NCI-H1092 treated with DMSO at 0.1 percent for 48 hours (cell line): Measurements from ENCODE around the gene STAMBP.
"Not testable (repeated sequence)": the region's sequence is repeated elsewhere in the genome, so short reads cannot be mapped to it uniquely, and the experiment has no call there.

Source experiments
- DNase-seq: peaks from one replicate; lab custom pipeline; 2025; lab: John Stamatoyannopoulos, UW

The STAMBP gene

GRCh38 chr2:73887596-73888353 is 59.0 kb downstream of the STAMBP start:
- not testable (repeated sequence) for DNase-seq

GRCh38 chr2:73888388-73888787 is 59.6 kb downstream of the STAMBP start:
- DNase-seq: no peak

DNA sequence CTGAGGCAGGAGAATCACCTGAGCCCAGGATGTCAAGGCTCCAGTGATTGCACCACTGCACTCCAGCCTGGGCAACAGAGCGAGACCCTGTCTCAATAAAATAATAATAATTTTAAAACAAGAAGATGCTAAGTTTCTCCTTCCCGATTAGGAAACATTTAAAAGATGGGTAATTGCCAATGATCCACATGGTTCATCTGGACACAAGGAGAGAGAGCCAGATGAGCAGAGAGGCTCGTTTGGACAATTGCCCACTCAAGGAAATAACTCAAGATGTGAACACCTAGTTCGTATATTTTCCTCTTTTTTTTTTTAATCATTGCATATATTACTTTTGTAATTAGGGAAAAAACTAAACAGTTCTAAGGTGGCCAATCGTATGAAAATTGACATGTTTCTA is 60.4 kb downstream of the STAMBP start:
- DNase-seq: no peak

DNA sequence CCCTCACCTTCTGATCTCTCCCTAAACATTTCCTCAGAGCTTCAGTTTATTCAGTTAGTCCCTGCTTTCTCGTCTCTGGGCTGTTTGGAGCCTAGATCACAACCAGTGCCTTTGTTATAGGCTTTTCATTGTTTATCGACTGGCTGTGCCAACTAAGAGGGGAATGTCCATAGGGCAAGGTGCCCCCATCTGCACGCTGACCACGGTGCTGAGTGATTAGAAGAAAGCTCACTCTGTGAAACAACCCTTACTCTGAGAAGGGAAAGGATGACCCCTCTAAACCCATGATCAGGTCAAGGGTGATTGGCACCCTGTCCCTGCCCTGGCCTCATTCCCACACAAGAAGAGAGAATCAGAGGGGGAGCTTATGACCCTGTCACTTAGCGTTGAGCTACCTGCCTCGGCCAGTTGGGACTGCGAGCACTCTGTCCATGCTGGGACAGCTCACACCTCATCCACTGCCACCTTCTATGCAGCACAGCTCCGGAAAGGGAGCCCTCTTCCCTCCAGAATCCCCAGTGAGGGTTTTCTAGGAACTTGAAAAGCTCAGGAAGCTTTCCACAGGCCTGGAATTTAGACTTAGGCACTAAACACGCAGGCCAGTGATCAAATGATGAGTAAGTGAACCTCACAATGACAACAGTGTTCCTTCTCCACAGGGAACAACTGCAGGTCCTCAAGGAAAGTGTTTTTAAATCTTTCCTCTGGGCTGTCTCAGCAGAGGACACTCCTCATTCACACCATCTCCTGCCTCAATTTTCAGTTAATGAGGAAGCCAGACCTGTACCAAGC is 61.7 kb downstream of the STAMBP start:
- no peak for DNase-seq

DNA sequence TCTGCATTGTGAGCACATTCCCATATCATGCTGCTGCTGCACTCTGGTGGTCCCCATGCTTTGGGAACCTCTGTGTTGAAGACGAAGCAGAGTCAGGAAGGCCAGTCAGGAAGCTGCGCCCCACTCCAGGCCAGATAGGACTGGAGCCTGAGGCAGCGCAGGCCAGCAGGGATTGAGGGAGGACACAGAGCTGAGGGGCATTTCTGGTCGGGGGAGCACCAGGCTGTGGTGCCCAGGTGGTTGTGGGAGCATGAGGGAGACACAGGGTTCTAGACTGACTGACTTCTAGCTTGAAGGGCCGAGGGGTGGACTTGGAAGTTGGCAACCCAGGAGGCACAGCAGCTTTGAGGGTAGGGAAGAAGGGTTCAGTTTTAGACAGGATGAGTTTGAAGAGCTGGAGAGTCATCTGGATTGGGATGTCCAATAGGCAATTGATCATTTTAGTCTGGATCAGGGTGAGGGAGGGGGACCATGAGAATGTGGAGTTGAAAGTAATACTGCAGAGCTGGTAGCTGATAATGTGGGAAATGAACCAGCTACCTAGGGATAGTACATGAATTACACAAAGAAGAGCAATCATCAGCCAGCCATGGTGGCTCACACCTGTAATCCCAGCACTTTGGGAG is 62.6 kb downstream of the STAMBP start:
- no peak for DNase-seq

- no peak for DNase-seq
Measured at GRCh38 chr2:73892631-73893329, 64.0 kb downstream of the STAMBP start, which contains the start of gene ACTG2. Gene ACTG2, plus strand, starts transcription at chr2:73893008. Its CDS starts 8,304 bp downstream, at chr2:73901312.

DNA sequence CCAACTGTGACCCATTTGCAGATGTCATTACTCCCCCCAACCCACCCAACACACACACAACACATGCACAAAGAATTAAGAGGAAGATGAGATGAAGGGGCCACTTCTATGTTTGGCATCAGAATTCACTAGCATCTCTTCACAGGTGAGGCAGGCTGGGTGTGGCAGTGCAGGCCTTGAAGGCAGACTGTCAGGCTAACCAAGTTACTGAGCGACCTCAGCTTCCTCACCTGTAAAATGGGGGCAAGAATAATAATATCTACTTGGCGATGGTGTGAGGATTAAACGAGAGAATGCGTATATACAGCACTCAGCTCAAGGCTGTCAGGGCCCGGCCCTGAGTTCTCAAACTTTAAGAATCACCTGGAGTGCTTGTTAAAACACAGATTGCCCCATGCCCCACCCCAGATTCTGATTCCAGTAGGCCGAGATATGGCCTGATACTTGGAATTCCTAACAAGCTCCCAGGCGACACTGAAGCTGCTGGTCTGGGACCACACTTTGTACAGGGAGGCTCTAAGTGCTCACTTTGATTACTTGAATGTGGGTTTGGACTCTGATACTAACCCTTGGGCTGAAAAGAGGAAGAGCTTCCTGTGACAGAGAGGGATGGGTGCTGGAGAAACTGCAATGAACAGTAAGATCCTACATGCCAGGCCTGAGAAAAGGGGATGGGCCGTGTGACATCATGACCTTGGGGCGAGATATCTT is 65.2 kb downstream of the STAMBP start:
- no peak for DNase-seq

DNA sequence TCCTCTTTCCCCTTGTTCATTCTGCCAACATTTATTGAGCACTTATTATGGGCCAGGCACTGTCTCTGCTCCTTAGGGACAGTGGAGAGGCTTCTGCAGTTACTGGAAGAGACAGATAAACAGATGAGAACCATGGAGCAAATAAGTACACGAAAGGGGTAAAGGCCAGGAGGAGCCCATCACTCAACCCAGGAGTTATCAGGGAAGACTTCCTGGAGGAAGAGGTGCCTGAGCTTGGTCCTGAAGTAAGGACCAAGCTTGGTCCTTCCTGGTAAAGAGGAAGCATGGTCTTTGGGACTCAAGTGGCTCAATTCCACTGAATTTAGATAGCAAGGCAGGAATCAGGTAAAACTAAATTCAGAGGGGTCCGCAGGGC is 65.7 kb downstream of the STAMBP start:
- DNase-seq: no peak

DNA sequence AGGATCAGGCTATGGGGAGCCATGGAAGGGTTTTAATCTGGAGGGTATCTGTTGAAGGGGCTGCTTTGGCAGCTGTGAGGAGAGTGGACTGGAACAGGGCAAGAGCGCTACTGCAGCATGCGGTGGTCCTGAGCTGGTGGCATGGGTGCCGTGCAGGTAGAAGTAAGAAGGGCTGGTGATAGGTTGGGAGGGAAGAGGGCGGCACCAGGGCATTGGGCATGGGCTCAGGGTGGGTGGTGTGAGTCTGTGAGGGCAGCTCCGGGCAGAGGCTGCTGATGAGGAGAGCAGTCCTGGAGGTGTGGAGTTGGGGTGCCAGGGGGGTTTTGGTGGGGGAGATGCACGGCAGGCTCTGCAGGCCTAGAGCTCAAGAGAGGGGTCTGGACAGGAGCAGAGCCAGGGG is 66.1 kb downstream of the STAMBP start:
- no peak for DNase-seq

DNA sequence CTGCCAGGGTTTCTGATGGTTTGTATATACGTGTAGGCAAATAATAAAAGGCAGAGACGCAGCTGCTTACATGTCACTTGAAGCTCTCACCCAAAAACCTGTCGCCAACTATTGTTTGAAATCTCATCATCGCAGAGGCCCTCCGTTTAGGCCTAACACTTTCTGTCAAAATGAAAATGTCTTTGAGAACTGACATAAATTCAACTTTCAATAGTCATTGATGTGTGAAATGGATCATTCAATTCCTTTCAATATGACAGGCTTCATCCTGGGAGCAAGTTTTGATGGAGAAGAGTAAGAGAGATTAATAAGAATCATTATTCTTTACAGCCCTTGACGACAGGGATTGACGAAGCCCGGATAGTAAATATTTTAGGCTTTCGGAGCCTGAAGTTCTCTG is 66.7 kb downstream of the STAMBP start:
- DNase-seq: no peak

- no peak for DNase-seq
Measured at GRCh38 chr2:73896362-73897239, 67.8 kb downstream of the STAMBP start.

DNA sequence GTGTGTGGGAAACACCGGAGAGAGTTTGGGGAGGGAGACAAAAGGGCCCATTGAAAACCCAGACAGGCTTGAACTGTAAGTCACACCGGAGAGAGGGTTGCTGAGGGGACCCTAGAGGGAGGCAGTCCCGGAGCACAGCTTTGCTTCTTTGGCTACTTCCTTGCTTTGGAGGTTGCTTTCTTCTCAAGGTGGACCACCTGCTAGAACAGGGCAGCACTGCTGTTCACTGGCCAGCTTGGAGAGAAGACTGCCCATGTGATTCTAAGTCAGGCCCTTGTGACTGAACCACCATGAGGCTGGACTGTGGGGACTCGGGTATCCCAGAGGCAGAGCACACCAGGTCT is 68.5 kb downstream of the STAMBP start:
- DNase-seq: no peak

DNA sequence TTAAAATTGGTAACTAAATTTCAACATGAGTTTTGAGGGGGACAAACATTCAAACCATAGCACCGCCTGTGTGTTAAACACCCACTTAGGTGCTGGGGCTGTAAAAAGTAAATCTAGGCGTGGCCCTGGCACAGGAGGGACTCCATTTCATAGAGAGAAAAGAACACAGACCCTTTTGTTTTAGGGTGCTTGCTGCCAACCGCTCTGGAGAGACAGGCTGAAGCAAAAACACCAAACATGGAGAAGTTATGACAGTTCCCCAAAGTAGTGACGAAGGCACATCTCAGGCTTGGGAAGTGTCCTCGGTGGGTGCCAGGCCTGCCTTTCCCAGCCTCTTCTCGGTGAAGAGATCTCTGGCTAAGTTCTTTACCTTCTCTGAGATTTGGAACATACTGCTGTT is 69.2 kb downstream of the STAMBP start:
- no peak for DNase-seq

GRCh38 chr2:73899801-73900336 is 71.1 kb downstream of the STAMBP start:
- no peak for DNase-seq

GRCh38 chr2:73901143-73901542 is 72.4 kb downstream of the STAMBP start:
- no peak for DNase-seq

DNA sequence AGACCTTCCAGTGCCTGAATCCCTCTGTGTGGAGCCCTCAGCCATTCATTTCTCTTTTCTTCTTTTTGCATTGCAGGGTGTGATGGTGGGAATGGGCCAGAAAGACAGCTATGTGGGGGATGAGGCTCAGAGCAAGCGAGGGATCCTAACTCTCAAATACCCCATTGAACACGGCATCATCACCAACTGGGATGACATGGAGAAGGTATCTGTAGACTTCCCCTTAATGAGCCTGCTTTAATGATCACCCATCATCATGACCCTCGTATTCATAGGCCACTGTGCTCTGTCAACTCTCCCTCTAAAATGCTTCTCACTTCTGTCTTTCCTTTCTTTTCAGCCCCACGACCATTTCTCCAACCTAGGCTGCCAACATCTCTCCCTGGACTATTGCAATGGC is 73.5 kb downstream of the STAMBP start:
- DNase-seq: no peak

- DNase-seq: no peak
Measured at GRCh38 chr2:73903313-73903712, 74.6 kb downstream of the STAMBP start.

- DNase-seq: not testable (repeated sequence)
Measured at GRCh38 chr2:73903949-73904613, 75.3 kb downstream of the STAMBP start.

DNA sequence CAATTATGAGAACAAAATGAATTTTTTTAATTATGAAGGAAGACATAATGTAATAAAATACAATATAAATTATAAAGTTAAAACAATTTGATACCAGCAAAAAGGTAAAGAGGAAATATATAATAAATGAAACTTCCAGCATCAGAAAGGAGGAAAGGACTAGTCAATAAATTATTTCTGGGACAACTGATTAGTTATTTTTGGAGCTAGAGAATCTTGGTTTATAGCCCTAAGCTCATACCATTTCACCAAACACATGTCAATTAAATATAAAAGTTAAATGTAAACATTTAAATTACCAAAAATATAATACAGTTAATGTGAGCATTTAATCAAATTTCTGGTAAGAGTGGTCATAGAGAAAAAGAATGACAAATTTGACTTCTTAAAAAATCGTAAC is 76.2 kb downstream of the STAMBP start:
- no peak for DNase-seq
